ENCODE results near the gene ABHD16B.

DNA sequence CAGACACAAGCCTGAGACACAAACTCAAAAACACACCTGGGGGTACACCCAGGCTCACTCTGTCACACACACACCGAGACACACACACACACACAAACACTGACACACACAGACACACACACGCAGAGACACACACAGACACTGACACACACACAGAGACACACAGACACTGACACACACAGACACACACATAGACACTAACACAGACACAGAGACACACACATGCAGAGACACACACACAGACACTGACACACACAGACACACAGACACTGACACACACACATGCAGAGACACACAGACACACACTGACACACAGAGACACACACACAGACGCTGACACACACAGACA lies 14.4 kb upstream of the ABHD16B start:
- TF ChIP-seq TCF4 (CRISPR knock-in tag; IDR thresholded peaks at IDR 0.05; ENCODE audit: borderline replicate concordance), result no peak
- TF ChIP-seq, protein P1, sequence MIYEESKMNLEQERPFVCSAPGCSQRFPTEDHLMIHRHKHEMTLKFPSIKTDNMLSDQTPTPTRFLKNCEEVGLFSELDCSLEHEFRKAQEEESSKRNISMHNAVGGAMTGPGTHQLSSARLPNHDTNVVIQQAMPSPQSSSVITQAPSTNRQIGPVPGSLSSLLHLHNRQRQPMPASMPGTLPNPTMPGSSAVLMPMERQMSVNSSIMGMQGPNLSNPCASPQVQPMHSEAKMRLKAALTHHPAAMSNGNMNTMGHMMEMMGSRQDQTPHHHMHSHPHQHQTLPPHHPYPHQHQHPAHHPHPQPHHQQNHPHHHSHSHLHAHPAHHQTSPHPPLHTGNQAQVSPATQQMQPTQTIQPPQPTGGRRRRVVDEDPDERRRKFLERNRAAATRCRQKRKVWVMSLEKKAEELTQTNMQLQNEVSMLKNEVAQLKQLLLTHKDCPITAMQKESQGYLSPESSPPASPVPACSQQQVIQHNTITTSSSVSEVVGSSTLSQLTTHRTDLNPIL (CRISPR knock-in tag; IDR thresholded peaks at IDR 0.05; ENCODE audit: low read depth), result no peak
- TF ChIP-seq, protein P2, sequence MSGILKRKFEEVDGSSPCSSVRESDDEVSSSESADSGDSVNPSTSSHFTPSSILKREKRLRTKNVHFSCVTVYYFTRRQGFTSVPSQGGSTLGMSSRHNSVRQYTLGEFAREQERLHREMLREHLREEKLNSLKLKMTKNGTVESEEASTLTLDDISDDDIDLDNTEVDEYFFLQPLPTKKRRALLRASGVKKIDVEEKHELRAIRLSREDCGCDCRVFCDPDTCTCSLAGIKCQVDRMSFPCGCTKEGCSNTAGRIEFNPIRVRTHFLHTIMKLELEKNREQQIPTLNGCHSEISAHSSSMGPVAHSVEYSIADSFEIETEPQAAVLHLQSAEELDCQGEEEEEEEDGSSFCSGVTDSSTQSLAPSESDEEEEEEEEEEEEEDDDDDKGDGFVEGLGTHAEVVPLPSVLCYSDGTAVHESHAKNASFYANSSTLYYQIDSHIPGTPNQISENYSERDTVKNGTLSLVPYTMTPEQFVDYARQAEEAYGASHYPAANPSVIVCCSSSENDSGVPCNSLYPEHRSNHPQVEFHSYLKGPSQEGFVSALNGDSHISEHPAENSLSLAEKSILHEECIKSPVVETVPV (CRISPR knock-in tag; IDR thresholded peaks at IDR 0.05), result no peak
- TF ChIP-seq, protein P3, sequence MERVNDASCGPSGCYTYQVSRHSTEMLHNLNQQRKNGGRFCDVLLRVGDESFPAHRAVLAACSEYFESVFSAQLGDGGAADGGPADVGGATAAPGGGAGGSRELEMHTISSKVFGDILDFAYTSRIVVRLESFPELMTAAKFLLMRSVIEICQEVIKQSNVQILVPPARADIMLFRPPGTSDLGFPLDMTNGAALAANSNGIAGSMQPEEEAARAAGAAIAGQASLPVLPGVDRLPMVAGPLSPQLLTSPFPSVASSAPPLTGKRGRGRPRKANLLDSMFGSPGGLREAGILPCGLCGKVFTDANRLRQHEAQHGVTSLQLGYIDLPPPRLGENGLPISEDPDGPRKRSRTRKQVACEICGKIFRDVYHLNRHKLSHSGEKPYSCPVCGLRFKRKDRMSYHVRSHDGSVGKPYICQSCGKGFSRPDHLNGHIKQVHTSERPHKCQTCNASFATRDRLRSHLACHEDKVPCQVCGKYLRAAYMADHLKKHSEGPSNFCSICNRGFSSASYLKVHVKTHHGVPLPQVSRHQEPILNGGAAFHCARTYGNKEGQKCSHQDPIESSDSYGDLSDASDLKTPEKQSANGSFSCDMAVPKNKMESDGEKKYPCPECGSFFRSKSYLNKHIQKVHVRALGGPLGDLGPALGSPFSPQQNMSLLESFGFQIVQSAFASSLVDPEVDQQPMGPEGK (CRISPR knock-in tag; IDR thresholded peaks at IDR 0.05; ENCODE audit: borderline replicate concordance), result no peak
- no peak for TF ChIP-seq ISL1 (CRISPR knock-in tag; IDR thresholded peaks at IDR 0.05)
- TF ChIP-seq ZFP30 (CRISPR knock-in tag; IDR thresholded peaks at IDR 0.05), result no peak
- TF ChIP-seq ESRRG (CRISPR knock-in tag; IDR thresholded peaks at IDR 0.05), result no peak
- no peak for TF ChIP-seq CSDC2 (CRISPR knock-in tag; IDR thresholded peaks at IDR 0.05)
- TF ChIP-seq ZNF565 (CRISPR knock-in tag; conservative IDR thresholded peaks at IDR 0.05; ENCODE audit: low read depth), result no peak
- TF ChIP-seq ZNF8 (CRISPR knock-in tag; IDR thresholded peaks at IDR 0.05), result no peak
- TF ChIP-seq BACH2 (CRISPR knock-in tag; IDR thresholded peaks at IDR 0.05; ENCODE audit: borderline replicate concordance), result no peak

All from SK-N-SH treated with all-trans-retinoic acid at 6 μM for 48 hours (cell line).